ENCODE results near the gene ATP1A1.
A peak's percentile ranks its signal among the peaks of the same experiment; 100 is the strongest.

Gene ATP1A1

GRCh38 chr1:116431870-116432500, 58.9 kb downstream of the ATP1A1 start:
- 69% methylated on average over 7 of the region's 7 CpGs for WGBS

DNA sequence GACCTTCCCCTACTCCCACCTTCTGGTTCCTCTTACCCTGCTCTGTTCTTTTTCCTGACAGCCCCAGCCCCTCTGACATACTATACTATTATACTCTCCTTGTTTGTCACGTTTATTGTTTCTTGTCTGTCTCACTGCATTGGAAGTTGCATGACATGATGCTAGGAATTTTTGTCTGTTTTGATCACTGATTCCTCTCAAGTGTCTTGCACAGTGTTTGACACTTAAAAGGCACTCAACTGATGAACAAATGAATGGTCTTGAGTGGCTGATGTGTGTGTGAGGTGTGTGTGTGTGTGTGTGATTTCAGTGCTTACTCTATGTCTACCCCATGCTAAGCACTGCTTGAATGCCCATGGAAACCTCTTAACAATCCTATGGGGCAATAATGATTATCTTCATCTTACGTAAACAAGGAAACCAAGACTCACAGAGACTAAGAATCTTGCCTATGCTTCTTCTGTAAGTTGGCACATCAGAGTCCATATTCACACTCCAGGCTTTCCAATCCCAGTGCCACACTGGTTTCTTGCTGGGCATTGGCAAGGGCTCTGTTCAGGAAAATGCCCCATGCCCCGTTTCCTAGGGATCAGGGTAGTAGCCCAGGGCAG, 59.7 kb downstream of the ATP1A1 start:
- Histone ChIP-seq H3K4ac (ENCODE audit: low read depth in 1 of 2, low read length in 2 of 2) (no peak overlapping the region), H3K79me1 (replicated peaks; ENCODE audit: low read length, poor library complexity, severe bottlenecking) (no peaks in the 10 kb centered on the region), H3K14ac (ENCODE audit: low read length in 2 of 2) (no peak overlapping the region), H3K9ac (ENCODE audit: low read length) (no peak overlapping the region), H2AFZ (ENCODE audit: low read depth, low read length) (no peak overlapping the region), H3K27me3 (ENCODE audit: control insufficient read depth in 1 of 2, insufficient read depth in 1 of 2, low read length in 2 of 2) (peaks cover 9 to 20% of the 10 kb centered on the region in 2 experiments), H3K27ac (ENCODE audit: low read length, poor library complexity, severe bottlenecking) (no peak overlapping the region), H2BK120ac (ENCODE audit: low read depth, low read length) (no peak overlapping the region), H3K4me2 (ENCODE audit: low read length, poor library complexity, severe bottlenecking) (no peak overlapping the region), H3K4me1 (ENCODE audit: control insufficient read depth, insufficient read depth, low read depth, low read length) (no peaks in the 10 kb centered on the region), H3K18ac (ENCODE audit: low read depth in 1 of 2, low read length in 2 of 2) (no peak overlapping the region), H2BK15ac (ENCODE audit: low read depth, poor library complexity, severe bottlenecking) (no peak overlapping the region), H4K8ac (ENCODE audit: low read length) (no peak overlapping the region), H3K23ac (ENCODE audit: low read length in 2 of 2) (no peak overlapping the region), H3K9me3 (ENCODE audit: control insufficient read depth, low read length) (no peaks in the 10 kb centered on the region), H2AK5ac (ENCODE audit: low read length, severe bottlenecking) (no peak overlapping the region), H2BK12ac (ENCODE audit: low read length in 2 of 2) (no peak overlapping the region), H2BK5ac (ENCODE audit: low read depth, low read length, poor library complexity, severe bottlenecking) (no peak overlapping the region), H3K4me3 (ENCODE audit: insufficient read depth in 1 of 2, low read depth in 1 of 2, low read length in 2 of 2) (no peak overlapping the region), H4K91ac (ENCODE audit: low read length) (no peak overlapping the region), H3K36me3 (ENCODE audit: control insufficient read depth in 1 of 2, insufficient read depth in 2 of 2, low read depth in 1 of 2, low read length in 2 of 2) (no peaks in the 10 kb centered on the region)
- no peak for DNase-seq
- WGBS = 67% methylated on average over 3 of the region's 3 CpGs

More at GRCh38 chr1:116431870-116432500, 58.9 kb downstream of the ATP1A1 start:
- Histone ChIP-seq H4K91ac (ENCODE audit: low read length) (no peak overlapping the region), H3K23ac (ENCODE audit: low read length in 2 of 2) (no peak overlapping the region), H3K4me1 (ENCODE audit: control insufficient read depth, insufficient read depth, low read depth, low read length) (no peaks in the 10 kb centered on the region), H3K27ac (ENCODE audit: low read length, poor library complexity, severe bottlenecking) (no peak overlapping the region), H3K4me2 (ENCODE audit: low read length, poor library complexity, severe bottlenecking) (no peak overlapping the region), H3K4ac (ENCODE audit: low read depth in 1 of 2, low read length in 2 of 2) (no peak overlapping the region), H4K8ac (ENCODE audit: low read length) (no peak overlapping the region), H2BK120ac (ENCODE audit: low read depth, low read length) (no peak overlapping the region), H3K18ac (ENCODE audit: low read depth in 1 of 2, low read length in 2 of 2) (no peak overlapping the region), H2BK12ac (ENCODE audit: low read length in 2 of 2) (no peak overlapping the region), H3K36me3 (ENCODE audit: control insufficient read depth in 1 of 2, insufficient read depth in 2 of 2, low read depth in 1 of 2, low read length in 2 of 2) (no peaks in the 10 kb centered on the region), H2AK5ac (ENCODE audit: low read length, severe bottlenecking) (no peak overlapping the region), H3K4me3 (ENCODE audit: insufficient read depth in 1 of 2, low read depth in 1 of 2, low read length in 2 of 2) (no peak overlapping the region), H3K9me3 (ENCODE audit: control insufficient read depth, low read length) (no peaks in the 10 kb centered on the region), H2BK15ac (ENCODE audit: low read depth, poor library complexity, severe bottlenecking) (no peak overlapping the region), H3K79me1 (replicated peaks; ENCODE audit: low read length, poor library complexity, severe bottlenecking) (no peaks in the 10 kb centered on the region), H3K14ac (ENCODE audit: low read length in 2 of 2) (no peak overlapping the region), H2AFZ (ENCODE audit: low read depth, low read length) (no peak overlapping the region), H2BK5ac (ENCODE audit: low read depth, low read length, poor library complexity, severe bottlenecking) (no peak overlapping the region), H3K9ac (ENCODE audit: low read length) (no peak overlapping the region), H3K27me3 (ENCODE audit: control insufficient read depth in 1 of 2, insufficient read depth in 1 of 2, low read length in 2 of 2) (peaks cover 9 to 20% of the 10 kb centered on the region in 2 experiments)
- no peak for DNase-seq

GRCh38 chr1:116433275-116434257, 60.5 kb downstream of the ATP1A1 start:
- Histone ChIP-seq H3K18ac (ENCODE audit: low read depth in 1 of 2, low read length in 2 of 2) (no peak overlapping the region), H3K9ac (ENCODE audit: low read length) (no peak overlapping the region)

GRCh38 chr1:116434849-116435248, 61.8 kb downstream of the ATP1A1 start:
- Histone ChIP-seq H4K91ac (ENCODE audit: low read length) (no peak overlapping the region), H3K23ac (ENCODE audit: low read length in 2 of 2) (no peak overlapping the region), H3K4me1 (ENCODE audit: control insufficient read depth, insufficient read depth, low read depth, low read length) (no peaks in the 10 kb centered on the region), H2BK15ac (ENCODE audit: low read depth, poor library complexity, severe bottlenecking) (no peak overlapping the region), H3K18ac (ENCODE audit: low read depth in 1 of 2, low read length in 2 of 2) (no peak overlapping the region), H3K79me1 (replicated peaks; ENCODE audit: low read length, poor library complexity, severe bottlenecking) (no peaks in the 10 kb centered on the region), H2BK12ac (ENCODE audit: low read length in 2 of 2) (no peak overlapping the region), H2AK5ac (ENCODE audit: low read length, severe bottlenecking) (no peak overlapping the region), H3K9me3 (ENCODE audit: control insufficient read depth, low read length) (no peaks in the 10 kb centered on the region), H3K27ac (ENCODE audit: low read length, poor library complexity, severe bottlenecking) (no peak overlapping the region), H3K4me3 (ENCODE audit: insufficient read depth in 1 of 2, low read depth in 1 of 2, low read length in 2 of 2) (no peak overlapping the region), H3K14ac (ENCODE audit: low read length in 2 of 2) (no peak overlapping the region), H2BK5ac (ENCODE audit: low read depth, low read length, poor library complexity, severe bottlenecking) (no peak overlapping the region), H3K4ac (ENCODE audit: low read depth in 1 of 2, low read length in 2 of 2) (no peak overlapping the region), H3K9ac (ENCODE audit: low read length) (no peak overlapping the region), H3K4me2 (ENCODE audit: low read length, poor library complexity, severe bottlenecking) (no peak overlapping the region), H3K36me3 (ENCODE audit: control insufficient read depth in 1 of 2, insufficient read depth in 2 of 2, low read depth in 1 of 2, low read length in 2 of 2) (no peaks in the 10 kb centered on the region), H2AFZ (ENCODE audit: low read depth, low read length) (no peak overlapping the region), H4K8ac (ENCODE audit: low read length) (no peak overlapping the region), H2BK120ac (ENCODE audit: low read depth, low read length) (no peak overlapping the region), H3K27me3 (ENCODE audit: control insufficient read depth in 1 of 2, insufficient read depth in 1 of 2, low read length in 2 of 2) (peaks cover 3 to 16% of the 10 kb centered on the region in 2 experiments)
- DNase-seq = no peak
- WGBS = 100% methylated on average over 2 of the region's 3 CpGs

More at GRCh38 chr1:116433275-116434257, 60.5 kb downstream of the ATP1A1 start:
- H2BK120ac ChIP-seq (ENCODE audit: low read depth, low read length) = no peak overlapping the region
- H3K4me1 ChIP-seq (ENCODE audit: control insufficient read depth, insufficient read depth, low read depth, low read length) = no peaks in the 10 kb centered on the region
- no peaks in the 10 kb centered on the region for H3K9me3 ChIP-seq (ENCODE audit: control insufficient read depth, low read length)
- no peak overlapping the region for H2AFZ ChIP-seq (ENCODE audit: low read depth, low read length)
- H3K14ac ChIP-seq (ENCODE audit: low read length in 2 of 2) = no peak overlapping the region
- no peaks in the 10 kb centered on the region for H3K36me3 ChIP-seq (ENCODE audit: control insufficient read depth in 1 of 2, insufficient read depth in 2 of 2, low read depth in 1 of 2, low read length in 2 of 2)
- no peak overlapping the region for H2AK5ac ChIP-seq (ENCODE audit: low read length, severe bottlenecking)
- H3K27ac ChIP-seq (ENCODE audit: low read length, poor library complexity, severe bottlenecking) = no peak overlapping the region
- no peak overlapping the region for H2BK12ac ChIP-seq (ENCODE audit: low read length in 2 of 2)
- DNase-seq = no peak
- no peaks in the 10 kb centered on the region for H3K79me1 ChIP-seq (replicated peaks; ENCODE audit: low read length, poor library complexity, severe bottlenecking)
- H3K4me3 ChIP-seq (ENCODE audit: insufficient read depth in 1 of 2, low read depth in 1 of 2, low read length in 2 of 2) = no peak overlapping the region
- no peak overlapping the region for H3K4me2 ChIP-seq (ENCODE audit: low read length, poor library complexity, severe bottlenecking)
- peak overlapping the region in 1 of 2 experiments; percentile 87 for H3K23ac ChIP-seq (ENCODE audit: low read length in 2 of 2)
- no peak overlapping the region for H2BK15ac ChIP-seq (ENCODE audit: low read depth, poor library complexity, severe bottlenecking)
- H2BK5ac ChIP-seq (ENCODE audit: low read depth, low read length, poor library complexity, severe bottlenecking) = no peak overlapping the region
- no peak overlapping the region for H4K8ac ChIP-seq (ENCODE audit: low read length)
- 67% methylated on average over 11 of the region's 13 CpGs for WGBS
- peaks cover 8 to 20% of the 10 kb centered on the region in 2 experiments for H3K27me3 ChIP-seq (ENCODE audit: control insufficient read depth in 1 of 2, insufficient read depth in 1 of 2, low read length in 2 of 2)
- no peak overlapping the region for H3K4ac ChIP-seq (ENCODE audit: low read depth in 1 of 2, low read length in 2 of 2)
- H4K91ac ChIP-seq (ENCODE audit: low read length) = no peak overlapping the region

All from mesenchymal stem cell (in vitro differentiated cells and primary cell).